ENCODE results near the gene SV2C. TPM values are rescaled to one million over a fixed set of nuclear protein-coding genes. Genes with fewer than 3 reads are reported as not detected.

Gene SV2C
- polyA plus RNA-seq, 3 donors = 0.04 to 0.05 TPM; not detected in 1

- H3K27ac ChIP-seq (ENCODE audit: low read depth, low read length) = no peak overlapping the region
- 51 to 59% (median 56%) methylated on average over 1 of the region's 1 CpG for WGBS, 3 donors
Observed at GRCh38 chr5:76091351-76091750, 8.2 kb downstream of the SV2C start.

GRCh38 chr5:76099286-76099702 is 16.1 kb downstream of the SV2C start:
- no peak overlapping the region for H3K27ac ChIP-seq (ENCODE audit: low read depth, low read length)
- WGBS, 3 donors = 33 to 55% (median 36%) methylated on average over 2 of the region's 2 CpGs

- H3K27ac ChIP-seq (ENCODE audit: low read depth, low read length) = no peak overlapping the region
- WGBS, 3 donors = 63 to 92% (median 79%) methylated on average over 1 of the region's 1 CpG
Observed at GRCh38 chr5:76099756-76100155, 16.6 kb downstream of the SV2C start.

GRCh38 chr5:76104027-76104426 is 20.8 kb downstream of the SV2C start:
- H3K27ac ChIP-seq (ENCODE audit: low read depth, low read length) = no peak overlapping the region
- WGBS, 3 donors = 0 to 1% (median 1%) methylated on average over 2 of the region's 2 CpGs

- H3K27ac ChIP-seq (ENCODE audit: low read depth, low read length) = no peak overlapping the region
- 38 to 67% (median 65%) methylated on average over 3 of the region's 3 CpGs for WGBS, 3 donors
Observed at GRCh38 chr5:76106149-76106548, 23.0 kb downstream of the SV2C start.

GRCh38 chr5:76111477-76112174 is 28.4 kb downstream of the SV2C start:
- WGBS, 3 donors = 59 to 73% (median 71%) methylated on average over 7 of the region's 7 CpGs
- H3K27ac ChIP-seq (ENCODE audit: low read depth, low read length) = no peak overlapping the region

GRCh38 chr5:76113103-76113502 is 29.9 kb downstream of the SV2C start:
- WGBS, 3 donors = 81 to 91% (median 84%) methylated on average over 4 of the region's 4 CpGs
- H3K27ac ChIP-seq (ENCODE audit: low read depth, low read length) = no peak overlapping the region

GRCh38 chr5:76114179-76114851 is 31.1 kb downstream of the SV2C start:
- WGBS, 3 donors = 10 to 37% (median 35%) methylated on average over 5 of the region's 5 CpGs
- no peak overlapping the region for H3K27ac ChIP-seq (ENCODE audit: low read depth, low read length)

- H3K27ac ChIP-seq (ENCODE audit: low read depth, low read length) = no peak overlapping the region
Observed at GRCh38 chr5:76125346-76125745, 42.2 kb downstream of the SV2C start.

- H3K27ac ChIP-seq (ENCODE audit: low read depth, low read length) = no peak overlapping the region
- 70 to 78% (median 71%) methylated on average over 3 of the region's 3 CpGs for WGBS, 3 donors
Observed at GRCh38 chr5:76125888-76126287, 42.7 kb downstream of the SV2C start.

- H3K27ac ChIP-seq (ENCODE audit: low read depth, low read length) = no peak overlapping the region
- 37 to 81% (median 61%) methylated on average over 1 of the region's 1 CpG for WGBS, 3 donors
Observed at GRCh38 chr5:76134003-76134402, 50.8 kb downstream of the SV2C start.

- 37 to 72% (median 71%) methylated on average over 1 of the region's 1 CpG for WGBS, 3 donors
- no peak overlapping the region for H3K27ac ChIP-seq (ENCODE audit: low read depth, low read length)
Observed at GRCh38 chr5:76134646-76135045, 51.5 kb downstream of the SV2C start.

- H3K27ac ChIP-seq (ENCODE audit: low read depth, low read length) = no peak overlapping the region
- 64 to 68% (median 64%) methylated on average over 3 of the region's 3 CpGs for WGBS, 3 donors
Observed at GRCh38 chr5:76137887-76138542, 54.8 kb downstream of the SV2C start.

GRCh38 chr5:76143884-76144283 is 60.7 kb downstream of the SV2C start:
- WGBS, 3 donors = 56 to 77% (median 59%) methylated on average over 3 of the region's 3 CpGs
- H3K27ac ChIP-seq (ENCODE audit: low read depth, low read length) = no peak overlapping the region

GRCh38 chr5:76144513-76145274 is 61.5 kb downstream of the SV2C start:
- WGBS, 3 donors = 91 to 100% (median 96%) methylated on average over 1 of the region's 1 CpG
- H3K27ac ChIP-seq (ENCODE audit: low read depth, low read length) = no peak overlapping the region

- H3K27ac ChIP-seq (ENCODE audit: low read depth, low read length) = no peak overlapping the region
- 71 to 79% (median 77%) methylated on average over 5 of the region's 5 CpGs for WGBS, 3 donors
Observed at GRCh38 chr5:76145945-76146344, 62.8 kb downstream of the SV2C start.

GRCh38 chr5:76149636-76150035 is 66.5 kb downstream of the SV2C start:
- 0 to 57% (median 31%) methylated on average over 1 of the region's 1 CpG for whole genome bisulfite sequencing, 3 donors
- no peak overlapping the region for H3K27ac ChIP-seq (ENCODE audit: low read depth, low read length)

- 49 to 74% (median 52%) methylated on average over 3 of the region's 3 CpGs for WGBS, 3 donors
- H3K27ac ChIP-seq (ENCODE audit: low read depth, low read length) = no peak overlapping the region
Observed at GRCh38 chr5:76152161-76152560, 69.0 kb downstream of the SV2C start.

- 60 to 88% (median 61%) methylated on average over 1 of the region's 1 CpG for WGBS, 3 donors
- H3K27ac ChIP-seq (ENCODE audit: low read depth, low read length) = no peak overlapping the region
Observed at GRCh38 chr5:76152700-76153099, 69.5 kb downstream of the SV2C start.
